Measurements from ENCODE around the gene IFNAR1.

The IFNAR1 gene

GRCh38 chr21:33332143-33332542 lies 7.4 kb downstream of the IFNAR1 start:
- Histone ChIP-seq H3K23ac (ENCODE audit: low read depth, low read length, poor library complexity) (no peak overlapping the region), H2BK12ac (ENCODE audit: low read length) (no peak overlapping the region), H3K27ac (replicated peaks; ENCODE audit: low read length) (no peak overlapping the region), H3K14ac (ENCODE audit: low read length) (no peak overlapping the region), H4K91ac (ENCODE audit: low read depth, low read length, poor library complexity) (no peak overlapping the region), H3K27me3 (ENCODE audit: control insufficient read depth in 3 of 3, insufficient read depth in 3 of 3, low read depth in 1 of 3, low read length in 3 of 3) (no peaks in the 10 kb centered on the region), H2AFZ (ENCODE audit: low read length) (no peak overlapping the region), H2AK5ac (ENCODE audit: low read depth, low read length) (no peak overlapping the region), H3K36me3 (replicated peaks in 1 of 2; ENCODE audit: control insufficient read depth in 2 of 2, insufficient read depth in 2 of 2, low read length in 2 of 2) (peaks cover 15 to 42% of the 10 kb centered on the region in 2 donors), H3K4me3 (ENCODE audit: low read length in 2 of 2) (no peak overlapping the region), H3K18ac (ENCODE audit: low read length) (no peak overlapping the region), H4K8ac (ENCODE audit: low read depth, low read length) (no peak overlapping the region), H2BK120ac (ENCODE audit: low read depth, low read length) (no peak overlapping the region), H3K4ac (ENCODE audit: low read length) (no peak overlapping the region), H3K9ac (ENCODE audit: low read depth, low read length, poor library complexity) (no peak overlapping the region), H3K9me3 (replicated peaks in 1 of 2; ENCODE audit: control insufficient read depth in 2 of 2, insufficient read depth in 1 of 2, low read depth in 1 of 2, low read length in 2 of 2) (peaks cover 28 to 57% of the 10 kb centered on the region in 2 donors), H3K4me2 (ENCODE audit: insufficient read depth, low read length, poor library complexity, severe bottlenecking) (no peak overlapping the region), H3K4me1 (ENCODE audit: control insufficient read depth in 2 of 2, insufficient read depth in 1 of 2, low read depth in 1 of 2, low read length in 2 of 2) (no peaks in the 10 kb centered on the region), H2BK15ac (ENCODE audit: low read length) (no peak overlapping the region), H2BK5ac (ENCODE audit: low read length) (no peak overlapping the region), H3K79me1 (ENCODE audit: low read depth, low read length) (peaks cover 2% of the 10 kb centered on the region)
- DNase-seq (ENCODE audit: low spot score) = no peak
- WGBS, 2 donors (ENCODE audit: extremely low coverage in 2 of 2, insufficient read length in 2 of 2, insufficient replicate concordance in 1 of 2) = no CpG with 5 or more reads among the region's 1 CpG

GRCh38 chr21:33334191-33334590 lies 9.4 kb downstream of the IFNAR1 start:
- Histone ChIP-seq H3K9ac (ENCODE audit: low read depth, low read length, poor library complexity) (no peak overlapping the region), H2AFZ (ENCODE audit: low read length) (no peak overlapping the region), H2BK12ac (ENCODE audit: low read length) (no peak overlapping the region), H3K18ac (ENCODE audit: low read length) (no peak overlapping the region), H3K4me3 (ENCODE audit: low read length in 2 of 2) (no peak overlapping the region), H4K8ac (ENCODE audit: low read depth, low read length) (no peak overlapping the region), H2BK5ac (ENCODE audit: low read length) (no peak overlapping the region), H2AK5ac (ENCODE audit: low read depth, low read length) (no peak overlapping the region), H3K27me3 (ENCODE audit: control insufficient read depth in 3 of 3, insufficient read depth in 3 of 3, low read depth in 1 of 3, low read length in 3 of 3) (no peaks in the 10 kb centered on the region), H3K4ac (ENCODE audit: low read length) (no peak overlapping the region), H3K14ac (ENCODE audit: low read length) (no peak overlapping the region), H3K79me1 (ENCODE audit: low read depth, low read length) (peaks cover 2% of the 10 kb centered on the region), H2BK120ac (ENCODE audit: low read depth, low read length) (no peak overlapping the region), H3K27ac (replicated peaks; ENCODE audit: low read length) (no peak overlapping the region), H3K36me3 (replicated peaks in 1 of 2; ENCODE audit: control insufficient read depth in 2 of 2, insufficient read depth in 2 of 2, low read length in 2 of 2) (peaks cover 15 to 49% of the 10 kb centered on the region in 2 donors), H4K91ac (ENCODE audit: low read depth, low read length, poor library complexity) (no peak overlapping the region), H2BK15ac (ENCODE audit: low read length) (no peak overlapping the region), H3K23ac (ENCODE audit: low read depth, low read length, poor library complexity) (no peak overlapping the region), H3K4me1 (ENCODE audit: control insufficient read depth in 2 of 2, insufficient read depth in 1 of 2, low read depth in 1 of 2, low read length in 2 of 2) (no peaks in the 10 kb centered on the region), H3K9me3 (replicated peaks in 1 of 2; ENCODE audit: control insufficient read depth in 2 of 2, insufficient read depth in 1 of 2, low read depth in 1 of 2, low read length in 2 of 2) (peaks cover 26 to 50% of the 10 kb centered on the region in 2 donors), H3K4me2 (ENCODE audit: insufficient read depth, low read length, poor library complexity, severe bottlenecking) (no peak overlapping the region)
- DNase-seq (ENCODE audit: low spot score) = no peak
- WGBS, 2 donors (ENCODE audit: extremely low coverage in 2 of 2, insufficient read length in 2 of 2, insufficient replicate concordance in 1 of 2) = no CpG with 5 or more reads among the region's 4 CpGs

GRCh38 chr21:33334824-33335223 lies 10.1 kb downstream of the IFNAR1 start:
- Histone ChIP-seq H2BK12ac (ENCODE audit: low read length) (no peak overlapping the region), H3K4ac (ENCODE audit: low read length) (no peak overlapping the region), H3K36me3 (replicated peaks in 1 of 2; ENCODE audit: control insufficient read depth in 2 of 2, insufficient read depth in 2 of 2, low read length in 2 of 2) (peaks cover 15 to 48% of the 10 kb centered on the region in 2 donors), H2AK5ac (ENCODE audit: low read depth, low read length) (no peak overlapping the region), H2BK120ac (ENCODE audit: low read depth, low read length) (no peak overlapping the region), H2BK5ac (ENCODE audit: low read length) (no peak overlapping the region), H3K23ac (ENCODE audit: low read depth, low read length, poor library complexity) (no peak overlapping the region), H2AFZ (ENCODE audit: low read length) (no peak overlapping the region), H3K79me1 (ENCODE audit: low read depth, low read length) (peaks cover 2% of the 10 kb centered on the region), H4K8ac (ENCODE audit: low read depth, low read length) (no peak overlapping the region), H3K14ac (ENCODE audit: low read length) (no peak overlapping the region), H3K9me3 (replicated peaks in 1 of 2; ENCODE audit: control insufficient read depth in 2 of 2, insufficient read depth in 1 of 2, low read depth in 1 of 2, low read length in 2 of 2) (peaks cover 26 to 50% of the 10 kb centered on the region in 2 donors), H3K27me3 (ENCODE audit: control insufficient read depth in 3 of 3, insufficient read depth in 3 of 3, low read depth in 1 of 3, low read length in 3 of 3) (no peaks in the 10 kb centered on the region), H3K9ac (ENCODE audit: low read depth, low read length, poor library complexity) (peak overlapping the region; percentile 44), H3K4me3 (ENCODE audit: low read length in 2 of 2) (peak overlapping the region in 1 of 2 donors; percentile 59), H3K4me2 (ENCODE audit: insufficient read depth, low read length, poor library complexity, severe bottlenecking) (no peak overlapping the region), H2BK15ac (ENCODE audit: low read length) (no peak overlapping the region), H4K91ac (ENCODE audit: low read depth, low read length, poor library complexity) (no peak overlapping the region), H3K18ac (ENCODE audit: low read length) (no peak overlapping the region), H3K4me1 (ENCODE audit: control insufficient read depth in 2 of 2, insufficient read depth in 1 of 2, low read depth in 1 of 2, low read length in 2 of 2) (no peaks in the 10 kb centered on the region), H3K27ac (replicated peaks; ENCODE audit: low read length) (no peak overlapping the region)
- WGBS, 2 donors (ENCODE audit: extremely low coverage in 2 of 2, insufficient read length in 2 of 2, insufficient replicate concordance in 1 of 2) = no CpG with 5 or more reads among the region's 2 CpGs
- no peak for DNase-seq (ENCODE audit: low spot score)

GRCh38 chr21:33339135-33339534 lies 14.4 kb downstream of the IFNAR1 start:
- H3K27me3 ChIP-seq (ENCODE audit: control insufficient read depth in 3 of 3, insufficient read depth in 3 of 3, low read depth in 1 of 3, low read length in 3 of 3) = no peaks in the 10 kb centered on the region
- no peak overlapping the region for H2BK5ac ChIP-seq (ENCODE audit: low read length)
- H2BK15ac ChIP-seq (ENCODE audit: low read length) = no peak overlapping the region
- no peak overlapping the region for H2AFZ ChIP-seq (ENCODE audit: low read length)
- no peak overlapping the region for H3K4me2 ChIP-seq (ENCODE audit: insufficient read depth, low read length, poor library complexity, severe bottlenecking)
- H2AK5ac ChIP-seq (ENCODE audit: low read depth, low read length) = no peak overlapping the region
- H4K8ac ChIP-seq (ENCODE audit: low read depth, low read length) = no peak overlapping the region
- no peak overlapping the region for H3K23ac ChIP-seq (ENCODE audit: low read depth, low read length, poor library complexity)
- peaks cover 4 to 67% of the 10 kb centered on the region in 2 donors for H3K36me3 ChIP-seq (replicated peaks in 1 of 2; ENCODE audit: control insufficient read depth in 2 of 2, insufficient read depth in 2 of 2, low read length in 2 of 2)
- H3K18ac ChIP-seq (ENCODE audit: low read length) = no peak overlapping the region
- DNase-seq (ENCODE audit: low spot score) = no peak
- H3K27ac ChIP-seq (replicated peaks; ENCODE audit: low read length) = no peak overlapping the region
- no peak overlapping the region for H2BK120ac ChIP-seq (ENCODE audit: low read depth, low read length)
- peaks cover 7 to 17% of the 10 kb centered on the region in 2 donors for H3K9me3 ChIP-seq (replicated peaks in 1 of 2; ENCODE audit: control insufficient read depth in 2 of 2, insufficient read depth in 1 of 2, low read depth in 1 of 2, low read length in 2 of 2)
- H3K4me3 ChIP-seq (ENCODE audit: low read length in 2 of 2) = no peak overlapping the region
- H3K79me1 ChIP-seq (ENCODE audit: low read depth, low read length) = no peaks in the 10 kb centered on the region
- no peak overlapping the region for H3K14ac ChIP-seq (ENCODE audit: low read length)
- no peak overlapping the region for H3K9ac ChIP-seq (ENCODE audit: low read depth, low read length, poor library complexity)
- H3K4ac ChIP-seq (ENCODE audit: low read length) = no peak overlapping the region
- H3K4me1 ChIP-seq (ENCODE audit: control insufficient read depth in 2 of 2, insufficient read depth in 1 of 2, low read depth in 1 of 2, low read length in 2 of 2) = no peaks in the 10 kb centered on the region
- WGBS, 2 donors (ENCODE audit: extremely low coverage in 2 of 2, insufficient read length in 2 of 2, insufficient replicate concordance in 1 of 2) = no CpG with 5 or more reads among the region's 1 CpG
- H4K91ac ChIP-seq (ENCODE audit: low read depth, low read length, poor library complexity) = no peak overlapping the region
- no peak overlapping the region for H2BK12ac ChIP-seq (ENCODE audit: low read length)

Measured in neuronal stem cell (in vitro differentiated cells).